Nephron (organoid): ENCODE measurements around the gene ADCY5.
A peak's percentile ranks its signal among the peaks of the same experiment; 100 is the strongest.

Experiments
- H3K27ac Mint-ChIP-seq, 3 experiments: 2 replicates each; pipeline ENCODE4 v1.8.0; 2020; ENCODE audit warnings: mixed read lengths in 3 of 3, mild to moderate bottlenecking in 2 of 3, moderate library complexity in 1 of 3
- H3K27me3 Mint-ChIP-seq: 2 replicates; pipeline ENCODE4 v1.8.0; 2021; ENCODE audit warnings: low read depth, mild to moderate bottlenecking, moderate library complexity, mixed read lengths
- H3K36me3 Mint-ChIP-seq: 2 replicates; pipeline ENCODE4 v1.8.0; 2020; ENCODE audit warnings: low read depth, mixed read lengths
- H3K4me1 Mint-ChIP-seq: 2 replicates; pipeline ENCODE4 v1.8.0; 2020; ENCODE audit warnings: mixed read lengths
- H3K4me3 Mint-ChIP-seq, 3 experiments: 2 replicates each; pipeline ENCODE4 v1.8.0; 2020; ENCODE audit warnings: mild to moderate bottlenecking in 3 of 3, mixed read lengths in 3 of 3, moderate library complexity in 2 of 3
- H3K9me3 Mint-ChIP-seq: 2 replicates; pipeline ENCODE4 v1.8.0; 2020; ENCODE audit warnings: mixed read lengths
- TF ChIP-seq, protein P1 (sequence below), 3 experiments: fragments of 200-600 bp; sonication (generic); IDR thresholded peaks; one replicate each; pipeline ENCODE4 v1.5.0; 2021; ENCODE audit warnings: antibody characterized with exemption in 3 of 3; ENCODE audit not compliant: unreplicated experiment in 3 of 3

ADCY5 gene

DNA sequence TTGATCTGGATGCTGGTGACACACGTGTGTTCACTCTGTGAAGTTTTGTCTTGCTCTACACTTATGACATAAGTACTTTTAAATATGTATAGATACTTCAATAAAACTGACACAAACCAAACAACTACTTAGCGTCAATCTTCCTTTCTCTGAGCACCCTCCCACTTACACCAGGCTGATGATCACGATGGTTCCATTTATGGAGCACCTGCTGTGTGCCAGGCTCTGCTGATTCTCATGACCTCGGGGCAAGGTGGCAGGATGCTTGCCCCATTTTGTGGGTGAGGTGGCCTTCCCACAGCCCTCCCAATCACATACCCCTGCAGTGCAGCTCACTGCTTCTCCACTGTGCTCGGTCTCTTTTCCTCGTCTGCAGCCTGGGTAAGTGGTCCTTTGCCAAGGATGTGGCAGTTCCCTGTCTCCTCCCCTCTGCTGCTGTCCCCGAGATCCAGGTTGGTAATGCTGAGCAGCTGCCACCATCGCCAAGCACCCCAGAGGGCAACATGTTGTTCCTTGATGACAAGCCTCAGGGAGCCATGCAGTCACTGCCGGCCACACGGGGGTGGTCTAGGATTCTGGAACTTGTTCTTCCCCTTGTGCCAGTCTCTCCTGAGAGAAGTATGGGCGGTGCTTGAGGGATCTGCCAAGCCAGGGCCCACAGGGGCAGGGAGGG is 20.6 kb upstream of the ADCY5 start:
- H3K4me1 Mint-ChIP-seq: no peaks in the 10 kb centered on the region
- no peaks in the 10 kb centered on the region for H3K9me3 Mint-ChIP-seq
- peaks cover 25% of the 10 kb centered on the region for H3K27me3 Mint-ChIP-seq
- no peak overlapping the region for H3K27ac Mint-ChIP-seq
- TF ChIP-seq, protein P1, sequence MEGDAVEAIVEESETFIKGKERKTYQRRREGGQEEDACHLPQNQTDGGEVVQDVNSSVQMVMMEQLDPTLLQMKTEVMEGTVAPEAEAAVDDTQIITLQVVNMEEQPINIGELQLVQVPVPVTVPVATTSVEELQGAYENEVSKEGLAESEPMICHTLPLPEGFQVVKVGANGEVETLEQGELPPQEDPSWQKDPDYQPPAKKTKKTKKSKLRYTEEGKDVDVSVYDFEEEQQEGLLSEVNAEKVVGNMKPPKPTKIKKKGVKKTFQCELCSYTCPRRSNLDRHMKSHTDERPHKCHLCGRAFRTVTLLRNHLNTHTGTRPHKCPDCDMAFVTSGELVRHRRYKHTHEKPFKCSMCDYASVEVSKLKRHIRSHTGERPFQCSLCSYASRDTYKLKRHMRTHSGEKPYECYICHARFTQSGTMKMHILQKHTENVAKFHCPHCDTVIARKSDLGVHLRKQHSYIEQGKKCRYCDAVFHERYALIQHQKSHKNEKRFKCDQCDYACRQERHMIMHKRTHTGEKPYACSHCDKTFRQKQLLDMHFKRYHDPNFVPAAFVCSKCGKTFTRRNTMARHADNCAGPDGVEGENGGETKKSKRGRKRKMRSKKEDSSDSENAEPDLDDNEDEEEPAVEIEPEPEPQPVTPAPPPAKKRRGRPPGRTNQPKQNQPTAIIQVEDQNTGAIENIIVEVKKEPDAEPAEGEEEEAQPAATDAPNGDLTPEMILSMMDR (IDR thresholded peaks at IDR 0.05; ENCODE audit: unreplicated experiment in 3 of 3): no peak
- H3K36me3 Mint-ChIP-seq: no peaks in the 10 kb centered on the region
- H3K4me3 Mint-ChIP-seq: no peak overlapping the region

DNA sequence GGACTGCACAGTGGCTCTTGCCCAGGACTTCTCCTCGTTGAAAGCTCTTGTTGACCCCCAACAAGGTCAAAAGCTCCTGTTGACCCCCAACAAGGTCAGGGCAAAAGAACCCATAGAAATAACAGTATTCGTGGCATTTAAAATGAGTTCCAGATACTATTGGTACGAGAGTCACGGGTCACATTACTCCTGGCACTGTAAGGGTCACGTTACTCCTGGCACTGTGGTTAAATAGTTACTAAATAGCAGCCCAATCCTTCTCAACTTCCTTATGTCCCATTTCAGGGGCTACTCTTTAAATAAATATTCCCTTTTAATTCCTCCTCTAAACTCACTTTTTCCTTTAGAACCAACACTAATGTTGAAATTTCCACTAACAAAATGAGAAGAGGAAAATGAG is 18.2 kb upstream of the ADCY5 start:
- H3K9me3 Mint-ChIP-seq: no peaks in the 10 kb centered on the region
- no peaks in the 10 kb centered on the region for H3K4me1 Mint-ChIP-seq
- no peak overlapping the region for H3K4me3 Mint-ChIP-seq
- H3K36me3 Mint-ChIP-seq: no peaks in the 10 kb centered on the region
- peaks cover 31% of the 10 kb centered on the region for H3K27me3 Mint-ChIP-seq
- TF ChIP-seq, protein P1 (IDR thresholded peaks at IDR 0.05; ENCODE audit: unreplicated experiment in 3 of 3): no peak
- H3K27ac Mint-ChIP-seq: peak overlapping the region; percentile 39 to 93 (median 76)

DNA sequence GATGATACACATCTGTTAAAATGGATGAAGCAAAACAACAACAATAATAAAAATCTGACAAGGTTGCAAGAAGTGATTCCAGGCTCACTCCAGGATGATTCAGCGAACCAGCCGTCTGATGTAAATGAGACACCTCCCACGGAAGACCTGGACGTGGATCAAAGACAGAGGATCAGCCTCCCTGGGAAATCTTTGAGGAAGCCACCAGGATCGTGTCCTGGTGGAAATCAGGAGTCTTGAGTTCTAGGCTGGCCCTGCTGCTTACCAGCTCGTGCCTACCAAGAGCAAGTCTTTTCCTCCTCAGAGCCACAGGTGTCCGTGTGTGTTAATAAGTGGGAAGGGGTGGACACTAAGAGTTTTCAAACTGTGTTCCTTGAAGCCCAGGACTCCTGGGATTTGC is 15.3 kb upstream of the ADCY5 start:
- H3K9me3 Mint-ChIP-seq: no peaks in the 10 kb centered on the region
- no peaks in the 10 kb centered on the region for H3K36me3 Mint-ChIP-seq
- H3K27me3 Mint-ChIP-seq: peaks cover 44% of the 10 kb centered on the region
- no peak overlapping the region for H3K27ac Mint-ChIP-seq
- no peak overlapping the region for H3K4me3 Mint-ChIP-seq
- no peaks in the 10 kb centered on the region for H3K4me1 Mint-ChIP-seq
- TF ChIP-seq, protein P1 (IDR thresholded peaks at IDR 0.05; ENCODE audit: unreplicated experiment in 3 of 3): no peak

DNA sequence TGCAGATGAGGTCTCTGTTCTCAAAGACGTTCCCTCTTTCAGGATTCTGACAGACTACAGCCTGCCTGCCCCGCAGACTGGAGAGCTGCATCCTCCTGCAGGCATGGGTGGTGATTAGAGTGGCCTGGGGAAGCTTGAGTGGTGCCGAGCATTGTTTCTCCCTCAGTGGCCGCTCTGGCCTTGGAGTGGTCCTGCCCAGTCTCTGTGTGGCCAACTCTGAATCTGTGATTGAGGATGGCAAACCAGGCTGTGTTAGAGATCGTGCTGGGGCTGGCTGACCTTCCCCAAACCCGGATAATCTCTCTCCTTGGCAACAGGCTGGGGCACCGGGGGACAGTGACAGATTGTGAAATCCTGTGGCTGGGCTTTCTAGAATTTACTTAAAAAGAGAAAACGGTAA is 11.0 kb upstream of the ADCY5 start:
- H3K27me3 Mint-ChIP-seq: peaks cover 53% of the 10 kb centered on the region
- no peaks in the 10 kb centered on the region for H3K36me3 Mint-ChIP-seq
- no peak overlapping the region for H3K27ac Mint-ChIP-seq
- TF ChIP-seq, protein P1 (IDR thresholded peaks at IDR 0.05; ENCODE audit: unreplicated experiment in 3 of 3): no peak
- H3K9me3 Mint-ChIP-seq: no peaks in the 10 kb centered on the region
- no peaks in the 10 kb centered on the region for H3K4me1 Mint-ChIP-seq
- H3K4me3 Mint-ChIP-seq: no peak overlapping the region

DNA sequence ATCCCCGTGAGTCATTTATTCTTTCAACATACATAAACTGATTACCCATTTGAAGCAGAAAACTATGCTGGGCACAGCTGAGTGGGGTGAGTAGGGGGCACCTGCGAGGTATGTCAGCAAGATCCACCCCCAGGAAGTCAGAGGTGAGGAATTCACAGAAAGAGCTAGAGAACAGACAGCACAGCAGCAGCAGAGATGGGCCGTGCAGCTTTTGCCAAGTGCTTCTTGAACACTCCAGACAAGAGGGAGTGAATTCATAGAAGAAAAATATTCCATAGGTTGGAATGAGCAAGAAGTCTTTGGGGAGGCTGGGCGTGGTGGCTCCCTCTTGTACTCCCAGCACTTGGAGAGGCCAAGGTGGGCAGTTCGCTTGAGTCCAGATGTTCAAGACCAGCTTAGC is 9.4 kb upstream of the ADCY5 start:
- H3K4me3 Mint-ChIP-seq: no peak overlapping the region
- H3K27me3 Mint-ChIP-seq: peaks cover 60% of the 10 kb centered on the region
- H3K9me3 Mint-ChIP-seq: no peaks in the 10 kb centered on the region
- H3K36me3 Mint-ChIP-seq: no peaks in the 10 kb centered on the region
- TF ChIP-seq, protein P1 (IDR thresholded peaks at IDR 0.05; ENCODE audit: unreplicated experiment in 3 of 3): no peak
- peak overlapping the region in 1 of 3 experiments; percentile 7 for H3K27ac Mint-ChIP-seq
- H3K4me1 Mint-ChIP-seq: no peaks in the 10 kb centered on the region

DNA sequence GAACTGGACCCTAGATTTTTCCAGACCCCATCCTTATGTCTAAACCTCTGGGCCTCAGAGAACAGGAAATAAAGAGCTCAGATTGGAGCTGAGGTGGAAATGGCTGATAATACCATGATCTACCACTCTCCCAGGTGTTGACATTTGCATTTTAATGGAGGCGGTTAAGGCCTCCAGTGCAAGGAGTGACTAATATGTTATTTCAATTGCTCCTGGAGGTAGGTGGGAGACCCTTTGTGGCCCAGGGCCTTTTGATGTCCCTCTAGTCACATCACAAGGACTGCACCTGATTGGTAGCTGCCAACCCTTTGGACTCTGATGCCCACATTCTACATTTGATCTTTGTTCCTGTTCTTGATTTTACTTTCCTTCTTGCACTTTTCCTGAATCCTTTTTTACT is 9.0 kb upstream of the ADCY5 start:
- peaks cover 61% of the 10 kb centered on the region for H3K27me3 Mint-ChIP-seq
- H3K36me3 Mint-ChIP-seq: no peaks in the 10 kb centered on the region
- H3K9me3 Mint-ChIP-seq: no peaks in the 10 kb centered on the region
- no peaks in the 10 kb centered on the region for H3K4me1 Mint-ChIP-seq
- TF ChIP-seq, protein P1 (IDR thresholded peaks at IDR 0.05; ENCODE audit: unreplicated experiment in 3 of 3): no peak
- H3K27ac Mint-ChIP-seq: peak overlapping the region in 1 of 3 experiments; percentile 7
- no peak overlapping the region for H3K4me3 Mint-ChIP-seq
